HG02884 (cell line): ENCODE measurements around the gene TMCO4.

ENCODE experiments used
- ATAC-seq: cut with Tn5 transposase; IDR thresholded peaks from one replicate; pipeline ENCODE4 v1.9.1; 2021; ENCODE audit warnings: mild to moderate bottlenecking, moderate library complexity; ENCODE audit not compliant: unreplicated experiment

TMCO4 gene

DNA sequence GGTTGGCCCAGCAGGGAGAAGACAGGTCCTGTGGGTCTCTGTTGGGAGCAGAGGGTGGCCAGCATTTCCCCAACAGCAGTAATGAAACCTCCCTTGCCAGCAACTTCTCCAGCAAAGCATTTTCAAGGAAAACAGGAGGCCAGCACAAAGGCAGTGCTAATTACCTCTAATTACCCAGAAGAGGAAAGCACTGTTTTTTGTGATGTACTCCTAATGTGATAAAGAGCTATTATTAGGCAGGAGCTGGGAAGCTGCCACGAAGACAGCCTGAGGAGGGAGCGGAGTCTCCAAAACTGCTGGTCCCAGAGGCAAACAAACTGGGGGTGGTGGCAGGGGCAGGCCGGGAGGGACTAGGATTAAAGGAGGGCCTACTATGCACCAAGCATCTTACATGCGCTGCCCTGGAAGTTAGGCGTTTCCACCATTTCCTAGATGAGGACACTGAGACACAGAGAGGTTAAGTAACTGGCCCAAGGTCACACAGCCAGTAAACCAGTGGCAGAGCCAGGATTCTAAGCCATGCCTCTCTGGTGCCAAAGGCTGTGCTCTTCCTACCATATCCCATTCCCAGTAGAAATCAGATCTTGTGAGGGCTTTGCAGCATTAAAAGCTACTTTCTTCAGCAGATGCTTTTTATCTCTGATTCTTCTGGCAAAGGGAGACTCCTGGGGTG, 110.5 kb downstream of the TMCO4 start:
- ATAC-seq = no peak

DNA sequence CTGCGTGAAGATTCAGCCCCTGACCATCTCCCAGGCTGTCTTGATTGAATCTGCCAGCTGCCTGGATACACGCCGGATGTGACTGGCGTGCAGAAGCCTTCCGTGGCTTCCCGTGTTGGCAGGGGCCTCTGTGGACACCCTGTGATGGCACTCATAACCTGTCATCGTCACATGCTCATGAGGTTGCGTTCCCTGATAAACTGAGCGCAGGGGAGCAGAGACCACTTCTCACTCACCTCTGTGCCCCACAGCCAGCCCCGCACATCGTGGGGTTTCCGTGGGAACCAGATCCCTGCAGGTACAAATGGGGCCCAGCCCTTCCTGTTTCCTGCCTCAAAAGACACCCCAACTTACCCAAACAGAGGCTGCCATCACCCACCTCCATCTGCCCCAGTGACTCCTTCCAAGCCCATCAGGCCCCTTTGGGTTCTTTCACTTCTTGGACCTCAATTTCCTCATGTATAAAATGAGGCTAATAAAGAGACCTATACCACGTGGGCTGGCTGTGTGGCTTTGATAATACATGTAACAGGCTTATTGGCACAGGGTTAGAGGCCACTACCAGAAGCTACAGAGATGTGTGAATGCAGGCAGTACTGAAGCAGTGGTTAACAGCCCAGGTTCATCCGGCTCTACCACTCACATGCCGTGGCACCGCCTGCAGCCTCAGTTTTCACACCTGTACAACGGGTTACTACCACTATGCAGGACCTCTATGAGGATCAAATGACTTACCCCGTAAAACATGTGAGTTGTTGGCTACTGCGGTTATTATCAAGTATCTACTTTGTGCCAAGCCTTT, 111.5 kb downstream of the TMCO4 start:
- ATAC-seq = no peak

GRCh38 chr1:19687414-19687813, 112.3 kb downstream of the TMCO4 start:
- ATAC-seq = no peak

GRCh38 chr1:19685994-19686393, 113.7 kb downstream of the TMCO4 start:
- no peak for ATAC-seq

GRCh38 chr1:19684677-19685076, 115.0 kb downstream of the TMCO4 start:
- ATAC-seq = no peak

- no peak for ATAC-seq
Observed at GRCh38 chr1:19683351-19683750, 116.4 kb downstream of the TMCO4 start.

DNA sequence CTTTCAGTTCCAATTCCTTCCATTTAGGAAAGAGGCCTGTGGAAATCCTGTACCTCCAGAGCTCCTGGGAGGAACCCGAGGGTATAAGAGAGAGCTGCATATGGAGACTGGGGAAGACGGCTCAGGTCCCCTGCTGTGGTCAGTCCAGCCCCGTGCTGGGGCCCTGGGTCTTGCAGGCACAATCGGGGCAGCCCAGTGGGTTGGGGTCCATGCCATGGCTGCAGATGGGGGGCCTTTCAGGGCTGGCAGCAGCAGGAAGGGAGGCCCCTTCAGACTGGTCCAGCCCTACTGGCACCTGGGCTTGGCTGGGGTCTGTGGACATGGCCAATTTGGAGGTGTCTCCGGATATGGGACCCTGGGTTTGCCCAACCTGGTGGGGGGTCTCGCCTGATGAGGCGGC, 116.8 kb downstream of the TMCO4 start:
- no peak for ATAC-seq

DNA sequence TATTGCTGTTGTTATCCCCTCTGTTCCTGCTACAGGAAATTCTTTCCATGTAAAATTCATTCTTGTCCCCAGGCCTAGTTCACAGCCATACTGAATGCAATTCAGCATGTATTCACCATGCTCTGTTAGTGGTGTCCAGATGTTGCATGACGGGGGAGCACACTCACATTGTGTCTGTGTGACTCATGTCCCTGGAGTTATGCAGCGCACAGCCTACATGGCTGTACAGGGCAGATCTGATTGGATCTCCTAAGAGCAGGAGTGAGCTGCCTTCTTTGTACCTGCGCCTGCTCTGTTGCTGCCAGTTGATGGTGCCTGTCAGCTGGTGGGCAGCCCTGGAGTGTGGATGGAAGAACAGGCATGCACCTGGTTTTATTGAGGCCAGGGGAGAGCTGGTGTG, 117.5 kb downstream of the TMCO4 start:
- ATAC-seq = no peak

DNA sequence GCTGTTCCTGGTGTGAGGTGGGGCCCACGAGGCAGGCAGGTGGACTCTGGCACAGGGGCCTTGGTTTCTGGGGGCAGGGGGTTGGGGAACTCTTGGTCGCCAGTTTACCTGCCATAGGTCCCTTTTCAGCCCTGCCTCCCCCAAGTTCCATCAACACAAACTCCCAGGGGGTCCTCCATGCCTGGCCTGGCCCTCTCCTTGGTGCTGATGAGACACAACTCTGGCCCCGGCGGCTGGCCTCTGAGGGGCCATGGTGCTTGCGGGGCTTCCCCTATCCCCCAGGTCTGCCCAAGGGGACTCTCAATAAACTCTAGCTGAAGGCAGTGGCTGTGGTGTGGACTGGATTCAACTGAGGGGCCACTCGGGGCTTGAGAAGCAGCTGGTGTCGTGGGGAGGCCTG, 119.1 kb downstream of the TMCO4 start:
- ATAC-seq = no peak

DNA sequence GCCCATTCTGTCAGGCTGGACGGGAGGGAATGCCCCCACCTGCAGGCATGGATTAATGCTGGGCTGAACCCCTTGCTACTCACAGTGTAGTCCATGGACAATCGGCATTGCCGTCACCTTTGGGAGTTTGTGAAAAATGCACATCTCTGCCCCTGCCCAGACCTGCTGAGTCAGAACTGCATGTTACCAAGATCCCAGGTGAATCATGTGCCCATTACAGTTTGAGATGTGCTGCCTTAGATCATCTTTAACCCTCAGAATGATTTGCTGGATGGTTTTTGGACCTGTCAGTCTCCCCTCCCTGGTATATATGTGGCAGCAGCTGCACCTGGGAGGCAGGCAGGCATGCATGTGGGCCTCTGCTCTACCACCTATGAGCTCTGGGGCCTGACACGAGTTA, 120.0 kb downstream of the TMCO4 start:
- ATAC-seq = no peak

DNA sequence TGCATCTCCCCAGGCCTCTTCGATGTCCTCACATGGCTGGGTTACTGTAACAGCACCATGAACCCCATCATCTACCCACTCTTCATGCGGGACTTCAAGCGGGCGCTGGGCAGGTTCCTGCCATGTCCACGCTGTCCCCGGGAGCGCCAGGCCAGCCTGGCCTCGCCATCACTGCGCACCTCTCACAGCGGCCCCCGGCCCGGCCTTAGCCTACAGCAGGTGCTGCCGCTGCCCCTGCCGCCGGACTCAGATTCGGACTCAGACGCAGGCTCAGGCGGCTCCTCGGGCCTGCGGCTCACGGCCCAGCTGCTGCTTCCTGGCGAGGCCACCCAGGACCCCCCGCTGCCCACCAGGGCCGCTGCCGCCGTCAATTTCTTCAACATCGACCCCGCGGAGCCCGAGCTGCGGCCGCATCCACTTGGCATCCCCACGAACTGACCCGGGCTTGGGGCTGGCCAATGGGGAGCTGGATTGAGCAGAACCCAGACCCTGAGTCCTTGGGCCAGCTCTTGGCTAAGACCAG, 120.7 kb downstream of the TMCO4 start:
- ATAC-seq = no peak

- no peak for ATAC-seq
Observed at GRCh38 chr1:19678493-19678892, 121.2 kb downstream of the TMCO4 start.

- no peak for ATAC-seq
Observed at GRCh38 chr1:19676438-19676922, 123.2 kb downstream of the TMCO4 start.

DNA sequence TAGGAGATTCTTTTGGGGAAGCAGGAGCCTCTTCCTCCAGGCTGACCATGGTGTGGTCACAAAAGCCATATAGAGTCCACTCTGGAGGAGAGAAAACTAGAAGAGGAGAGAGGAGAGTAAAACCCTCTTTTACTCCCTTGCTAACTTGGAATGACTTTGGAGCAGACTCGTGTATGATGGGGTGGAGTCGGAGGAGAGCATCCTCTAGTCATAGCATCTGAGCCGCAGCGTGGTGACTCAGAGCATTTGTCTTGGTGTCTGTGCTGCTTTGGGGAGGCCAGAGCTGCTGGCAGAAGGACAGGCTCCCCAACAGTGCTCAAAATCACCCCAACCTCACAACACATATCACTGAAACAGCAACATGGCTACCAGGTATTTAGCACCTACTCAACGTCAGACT, 123.9 kb downstream of the TMCO4 start:
- no peak for ATAC-seq

DNA sequence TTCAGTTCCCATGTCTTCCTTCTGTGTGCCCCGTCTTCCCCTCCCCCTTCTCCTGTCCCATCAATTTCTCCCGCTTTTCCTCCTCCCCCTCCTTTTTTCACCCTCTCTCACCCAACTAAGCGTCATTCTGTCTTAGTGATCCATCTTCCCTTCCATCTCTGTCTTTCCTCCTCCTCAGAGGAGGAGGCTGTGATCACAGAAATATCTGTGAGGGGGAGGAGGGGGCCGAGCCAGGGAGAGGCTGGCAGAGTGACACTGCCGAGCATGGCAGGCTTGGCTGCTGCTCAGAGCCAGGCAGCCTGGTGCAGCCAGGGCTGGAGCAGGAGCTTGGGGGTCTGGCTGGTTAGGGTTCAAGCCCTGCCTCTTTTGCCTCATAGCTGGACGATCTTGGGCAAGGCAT, 127.5 kb downstream of the TMCO4 start:
- no peak for ATAC-seq

GRCh38 chr1:19670787-19671186, 128.9 kb downstream of the TMCO4 start:
- ATAC-seq = no peak

DNA sequence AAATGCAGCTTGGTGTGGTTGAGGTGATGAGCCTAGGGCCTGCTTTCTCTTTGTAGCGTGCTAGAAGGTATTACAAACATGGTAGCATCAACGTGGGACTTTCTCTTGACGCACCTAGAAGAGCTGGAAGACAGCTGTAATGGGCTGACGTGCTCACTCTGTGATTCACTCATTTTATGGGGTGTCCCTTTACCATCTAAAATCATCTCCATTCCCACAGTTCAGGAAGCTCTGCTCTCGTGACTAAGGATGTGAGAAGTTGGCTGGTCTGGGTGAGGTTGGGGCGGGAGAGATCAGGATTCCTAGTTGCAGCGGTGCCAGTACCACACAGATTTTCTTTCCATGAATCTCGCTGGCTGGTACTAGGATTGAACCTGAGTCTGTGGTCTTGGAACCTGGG, 130.8 kb downstream of the TMCO4 start:
- ATAC-seq = no peak

- no peak for ATAC-seq
Observed at GRCh38 chr1:19665496-19666465, 133.9 kb downstream of the TMCO4 start.

- ATAC-seq = no peak
Observed at GRCh38 chr1:19665186-19665495, 134.6 kb downstream of the TMCO4 start.

DNA sequence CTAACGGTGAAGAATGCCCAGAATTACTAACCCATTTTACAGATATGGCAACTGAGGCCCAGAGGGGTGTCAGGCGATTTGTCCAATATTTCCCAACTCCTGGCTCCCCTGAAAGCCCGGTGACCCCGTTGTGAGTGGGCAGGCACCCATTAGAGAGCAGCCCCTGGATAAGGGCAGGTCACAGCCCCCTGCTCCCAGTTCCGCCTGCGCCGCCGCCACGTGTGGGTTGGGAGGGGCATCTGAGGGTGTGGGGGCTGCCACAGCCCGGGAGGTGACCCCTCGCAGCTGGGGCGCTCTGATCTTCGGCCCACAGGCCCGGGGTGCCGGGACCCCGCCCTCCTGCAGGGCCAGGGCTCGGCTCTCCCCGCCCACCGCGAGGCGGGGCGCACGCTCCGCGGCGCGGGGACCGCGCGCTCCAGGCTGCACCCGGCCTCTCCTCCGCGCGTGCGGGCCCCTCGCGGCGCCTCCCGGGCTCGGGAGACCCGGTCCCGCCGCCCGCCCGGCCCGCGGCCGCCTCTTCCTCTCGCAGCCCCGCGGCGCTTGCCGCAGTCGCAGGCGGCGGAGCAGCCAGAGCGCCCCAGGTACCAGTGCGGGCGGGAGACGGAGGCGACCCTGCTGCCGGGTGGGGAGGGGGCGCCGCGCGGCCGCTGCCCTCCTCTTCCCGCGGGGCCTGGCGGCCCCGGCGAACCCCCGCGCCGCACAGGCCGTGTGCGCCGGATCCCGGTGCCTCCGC, 135.1 kb downstream of the TMCO4 start, which contains the start of gene HTR6:
Gene HTR6, plus strand, starts transcription at position 423 of the 733 bp plus-strand sequence. CDS start 879 bp downstream, outside the sequence.
- ATAC-seq = no peak
